Mucosa of gallbladder (tissue), 1 donor: ENCODE results near the gene GTSE1. TPM values are rescaled to one million over a fixed set of nuclear protein-coding genes. Genes with fewer than 3 reads are reported as not detected.

Experiments used
- DNase-seq: peaks from one replicate; pipeline ENCODE4 v3.0.0-alpha.2; 2020; ENCODE audit warnings: low spot score
- total RNA-seq: library from RNA; stranded (reverse); gene quantifications from one replicate; pipeline ENCODE4 v1.2.1, GENCODE V29; 2021
- donor health status: DM: no; HTN: no; CAD: no.

GTSE1 gene
- total RNA-seq, 1 donor from 2014 or later, result 1.3 TPM

DNA sequence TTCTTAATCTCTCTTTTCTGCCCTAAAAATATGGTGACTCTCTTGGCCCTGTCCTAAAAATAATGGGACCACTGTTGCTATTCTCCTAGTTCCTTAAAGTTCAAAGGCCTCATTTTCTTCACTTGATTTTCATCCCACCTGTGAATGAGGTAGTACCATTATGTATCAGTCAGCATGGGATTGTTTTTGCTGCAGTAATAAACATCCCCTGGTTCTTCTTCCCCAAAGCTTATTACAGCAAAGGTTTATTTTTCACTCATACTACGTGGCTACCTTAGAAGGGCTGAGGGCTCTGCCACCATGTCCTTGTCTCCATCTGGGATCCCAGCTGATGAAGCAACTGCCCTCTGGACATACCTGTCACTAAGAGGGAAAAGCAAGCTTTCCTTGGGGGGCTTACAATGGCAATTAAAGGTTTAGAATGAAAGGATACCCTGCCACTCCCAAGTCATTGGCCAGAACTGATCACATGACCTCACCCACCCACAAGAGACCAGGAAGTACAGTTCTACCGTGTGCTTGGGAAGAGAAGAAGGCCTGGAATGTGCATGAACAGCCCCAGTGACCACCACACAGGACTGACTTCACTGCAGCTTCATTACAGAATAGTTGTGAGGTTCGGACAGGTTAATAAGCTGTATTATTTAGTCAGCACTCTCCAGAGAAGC is 21.1 kb upstream of the GTSE1 start:
- DNase-seq, result no peak

- DNase-seq, result no peak
These were observed 20.1 kb upstream of the GTSE1 start for GRCh38 chr22:46276563-46276962.

- no peak for DNase-seq
These were observed 17.7 kb upstream of the GTSE1 start for GRCh38 chr22:46278656-46279645.

DNA sequence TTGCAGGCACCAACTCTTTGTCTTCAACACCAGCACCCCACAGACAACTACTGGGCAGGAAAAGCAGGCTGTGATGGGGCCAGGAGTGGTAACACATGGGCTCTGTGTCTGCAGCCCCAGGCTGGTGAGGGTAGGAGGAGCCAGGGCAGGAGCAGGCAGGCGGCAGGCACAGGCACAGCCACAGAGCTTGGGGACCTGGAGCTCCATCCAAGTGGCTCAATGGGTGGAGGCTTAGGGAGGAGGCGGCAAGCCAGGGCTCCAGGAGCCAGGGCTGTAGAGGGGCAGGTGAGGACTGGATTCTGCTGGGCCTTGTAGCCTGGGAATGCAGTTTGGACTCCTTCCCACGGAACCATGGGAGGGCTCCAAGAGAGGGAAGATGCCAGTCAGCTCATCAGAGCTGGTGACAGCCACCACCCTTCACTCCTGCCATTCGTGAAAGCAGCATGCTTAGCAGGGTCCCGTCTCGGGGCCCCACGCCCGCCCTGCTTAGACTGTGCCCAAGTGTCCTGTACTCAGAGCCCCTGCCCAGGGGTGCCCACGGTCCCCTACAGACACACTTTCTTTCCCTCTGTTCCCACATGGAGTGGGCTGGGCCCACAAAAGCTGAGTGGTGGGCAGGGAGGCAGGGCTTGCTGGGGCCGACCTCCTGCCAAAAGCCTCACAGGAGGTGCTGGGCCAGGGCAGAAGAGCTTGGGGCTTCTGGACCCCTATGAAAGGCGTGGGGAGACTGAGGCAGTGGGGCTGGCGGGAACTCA is 16.4 kb upstream of the GTSE1 start:
- no peak for DNase-seq

- peak; percentile 24 for DNase-seq
These were observed 15.6 kb upstream of the GTSE1 start for GRCh38 chr22:46280999-46281623.

- DNase-seq, result no peak
These were observed 14.6 kb upstream of the GTSE1 start for GRCh38 chr22:46281866-46282678.

DNA sequence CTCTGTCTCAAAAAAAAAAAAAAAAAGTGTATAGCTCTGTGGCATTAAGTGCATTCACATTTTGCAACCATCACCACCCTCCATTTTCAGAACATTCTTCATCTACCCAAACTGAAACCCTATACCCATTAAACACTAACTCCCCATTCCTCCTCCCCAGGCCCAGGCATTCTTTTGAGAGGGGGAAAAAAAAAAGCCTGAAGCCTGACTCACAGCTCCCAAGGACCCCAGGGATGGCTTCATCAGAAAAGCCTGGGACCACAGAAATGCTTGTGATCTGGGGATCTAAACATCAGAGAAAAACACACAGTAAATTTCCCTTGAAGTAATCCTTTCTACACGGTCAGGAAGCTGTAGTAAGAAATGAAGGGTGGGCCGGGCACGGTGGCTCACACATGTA is 10.7 kb upstream of the GTSE1 start:
- DNase-seq, result no peak

- no peak for DNase-seq
These were observed 9.5 kb upstream of the GTSE1 start for GRCh38 chr22:46286941-46287872.

- DNase-seq, result peak; percentile 49
These were observed 8.6 kb upstream of the GTSE1 start for GRCh38 chr22:46287873-46288751.

GRCh38 chr22:46288846-46289243 is 7.8 kb upstream of the GTSE1 start:
- DNase-seq, result no peak

GRCh38 chr22:46289244-46289891 is 7.3 kb upstream of the GTSE1 start:
- DNase-seq, result no peak

DNA sequence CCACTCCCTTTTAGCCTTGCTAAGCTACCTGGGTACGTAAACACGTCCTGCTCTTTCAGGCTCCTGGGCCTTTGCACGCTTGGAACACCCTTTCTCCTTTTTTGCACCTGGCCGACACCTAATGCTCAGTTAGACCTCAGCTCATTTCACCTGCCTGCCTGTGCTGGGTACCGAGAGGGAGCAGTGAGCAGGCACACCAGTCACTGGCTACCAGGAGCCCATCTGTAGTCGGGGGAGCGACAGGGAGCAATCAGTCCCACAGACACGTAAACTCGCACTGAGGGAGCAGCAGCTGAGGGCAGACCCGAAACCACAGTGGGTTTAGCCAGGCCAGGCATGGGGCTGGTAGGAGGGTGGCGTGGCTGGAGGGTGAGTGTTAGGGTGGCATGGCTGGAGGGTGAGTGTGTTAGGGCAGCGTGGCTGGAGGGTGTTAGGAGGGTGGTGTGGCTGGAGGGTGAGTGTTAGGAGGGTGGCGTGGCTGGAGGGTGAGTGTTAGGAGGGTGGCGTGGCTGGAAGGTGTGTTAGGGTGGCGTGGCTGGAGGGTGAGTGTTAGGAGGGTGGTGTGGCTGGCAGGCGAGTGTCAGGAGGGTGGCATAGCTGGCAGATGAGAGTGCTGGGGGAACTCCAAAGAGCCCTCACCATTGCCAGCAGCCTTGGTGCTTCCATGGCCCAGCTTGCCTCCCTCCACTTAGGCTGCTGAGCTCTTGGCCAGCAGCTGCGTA is 6.4 kb upstream of the GTSE1 start:
- DNase-seq, result no peak

GRCh38 chr22:46290843-46291785 is 5.6 kb upstream of the GTSE1 start:
- DNase-seq, result no peak

DNA sequence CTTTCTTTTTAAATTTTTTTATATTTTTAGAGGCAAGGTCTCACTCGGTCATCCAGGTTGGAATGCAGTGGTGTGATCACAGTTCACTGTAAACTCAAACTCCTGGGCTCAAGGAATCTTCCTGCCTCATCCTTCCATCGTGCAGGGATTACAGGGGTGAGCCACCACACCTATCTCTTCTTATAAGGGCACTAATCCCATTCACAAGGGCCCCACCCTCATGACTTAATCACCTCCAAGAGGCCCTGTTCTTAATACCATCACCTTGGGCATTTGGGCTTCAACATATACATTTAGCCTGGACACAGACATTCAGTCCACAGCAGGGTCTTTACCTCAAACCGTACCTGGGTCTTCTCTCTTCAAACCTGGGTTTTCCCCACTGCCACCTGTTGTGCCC is 4.5 kb upstream of the GTSE1 start:
- no peak for DNase-seq

- peak; percentile 28 for DNase-seq
These were observed 3.9 kb upstream of the GTSE1 start for GRCh38 chr22:46292732-46293131.

DNA sequence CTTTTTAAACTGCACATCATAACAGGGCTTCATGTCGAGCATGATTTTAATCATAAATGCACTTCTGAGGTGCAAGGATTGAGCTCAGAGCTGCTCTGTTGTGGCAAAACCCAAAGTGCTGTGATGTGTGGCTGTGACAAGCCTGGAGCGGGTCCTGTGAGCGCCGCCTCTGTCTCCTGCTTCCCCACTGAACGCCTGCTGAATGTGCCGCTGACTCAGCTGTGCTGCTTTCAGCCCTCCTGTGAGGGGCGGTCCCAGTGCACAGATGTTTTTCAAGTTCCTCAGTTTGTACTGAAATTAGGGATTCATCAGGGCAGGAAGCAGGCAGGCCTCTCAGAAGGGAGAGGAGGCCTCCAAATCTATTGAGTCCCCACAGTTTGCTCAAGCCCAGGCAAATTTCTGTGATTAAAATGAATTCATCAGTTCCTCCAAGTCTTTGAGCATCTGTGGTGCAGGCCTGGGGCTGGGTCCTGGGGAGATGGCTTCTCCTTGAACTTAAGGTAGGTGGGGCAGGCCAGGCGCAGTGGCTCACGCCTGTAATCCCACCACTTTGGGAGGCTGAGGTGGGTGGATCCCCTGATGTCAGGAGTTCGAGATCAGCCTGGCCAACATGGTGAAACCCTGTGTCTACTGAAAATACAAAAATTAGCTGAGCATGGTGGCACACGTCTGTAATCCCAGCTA is 3.0 kb upstream of the GTSE1 start:
- peak; percentile 45 for DNase-seq
